ENCODE results near the gene PACS1.

Gene PACS1

DNA sequence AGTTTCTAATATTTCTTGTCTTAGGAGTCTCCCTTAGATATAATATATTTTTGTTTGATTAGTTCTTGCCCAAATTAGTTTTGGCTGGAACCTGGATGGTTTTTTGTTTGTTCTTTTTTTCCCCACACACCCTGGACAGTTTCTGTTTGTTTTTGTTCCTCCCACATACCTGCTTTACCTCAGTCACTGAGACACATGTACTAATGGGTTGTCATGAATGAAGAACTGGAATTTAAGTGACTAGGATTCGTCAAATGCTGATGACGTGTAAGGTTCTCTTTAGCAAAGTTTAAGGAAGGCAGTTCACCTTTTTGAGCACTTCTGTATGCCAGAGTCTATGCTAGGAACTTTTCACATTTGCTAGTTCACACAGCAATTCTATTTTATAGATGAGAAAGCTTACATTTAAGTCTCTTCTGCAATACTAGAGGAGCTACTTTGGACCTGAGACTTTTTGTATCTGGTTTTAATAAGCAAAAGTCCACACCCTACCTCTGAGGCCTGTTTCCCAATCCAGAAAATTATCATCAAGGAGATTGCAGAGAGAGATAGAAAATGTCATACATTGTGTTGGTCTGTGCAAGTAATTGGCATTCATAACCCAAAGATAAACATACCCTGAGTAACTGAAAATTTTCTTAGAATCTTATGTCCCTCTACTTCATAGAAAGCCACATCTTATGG is 111.7 kb downstream of the PACS1 start:
- no peak overlapping the region for H3K27ac ChIP-seq (ENCODE audit: low read length)
- H3K79me2 ChIP-seq (ENCODE audit: low read length): no peaks in the 10 kb centered on the region

DNA sequence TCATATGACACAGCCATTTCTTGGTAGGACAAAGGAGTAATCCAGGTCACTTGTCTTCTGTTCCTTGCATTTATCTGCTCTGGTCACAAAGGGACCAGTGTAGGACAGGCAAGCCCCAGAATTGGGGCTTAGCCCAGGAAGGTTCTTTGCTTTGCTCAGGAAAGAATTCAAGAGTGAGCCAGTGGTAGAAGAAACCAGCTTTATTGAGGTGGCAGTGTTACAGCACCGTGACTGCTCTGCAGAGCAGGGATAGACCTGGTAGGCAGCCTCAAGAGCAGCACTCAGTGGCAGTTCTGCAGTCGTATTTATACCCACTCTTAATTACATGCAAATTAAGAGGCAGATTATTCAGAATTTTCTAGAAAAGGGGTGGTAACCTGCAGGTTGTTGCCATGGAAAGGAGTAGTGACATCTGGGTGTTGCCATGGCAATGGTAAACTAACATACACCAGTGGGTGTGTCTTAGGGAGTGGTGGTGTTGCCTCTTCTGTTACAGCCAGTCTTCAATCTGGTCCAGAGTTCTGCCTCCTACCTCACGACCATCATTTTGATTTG is 113.5 kb downstream of the PACS1 start:
- H4K20me1 ChIP-seq (ENCODE audit: insufficient read depth, low read length): no peaks in the 10 kb centered on the region
- no peak for DNase-seq
- H3F3A ChIP-seq (ENCODE audit: insufficient read depth, low read length): no peaks in the 10 kb centered on the region

More for the DNA sequence above, 111.7 kb downstream of the PACS1 start:
- no peaks in the 10 kb centered on the region for H3F3A ChIP-seq (ENCODE audit: insufficient read depth, low read length)
- H2AFZ ChIP-seq (ENCODE audit: low read length): no peak overlapping the region
- H3K36me3 ChIP-seq (replicated peaks; ENCODE audit: insufficient read depth, low read length): no peaks in the 10 kb centered on the region
- H3K9me2 ChIP-seq (replicated peaks; ENCODE audit: insufficient read depth, low read length): no peaks in the 10 kb centered on the region
- H3K4me1 ChIP-seq (ENCODE audit: low read length): peaks cover 6% of the 10 kb centered on the region; the same call in 1 of the 2 replicates
- no peak overlapping the region for H3K9ac ChIP-seq (ENCODE audit: low read length)
- no peaks in the 10 kb centered on the region for H3K9me3 ChIP-seq (replicated peaks; ENCODE audit: insufficient read depth, low read length)
- no peak for DNase-seq
- TF ChIP-seq EZH2 (optimal IDR thresholded peaks at IDR 0.05; ENCODE audit: low read depth, low read length) (no peak), EZH2phosphoT487 (IDR thresholded peaks at IDR 0.05; ENCODE audit: low read length) (no peak)
- TF ChIP-seq, protein P1, sequence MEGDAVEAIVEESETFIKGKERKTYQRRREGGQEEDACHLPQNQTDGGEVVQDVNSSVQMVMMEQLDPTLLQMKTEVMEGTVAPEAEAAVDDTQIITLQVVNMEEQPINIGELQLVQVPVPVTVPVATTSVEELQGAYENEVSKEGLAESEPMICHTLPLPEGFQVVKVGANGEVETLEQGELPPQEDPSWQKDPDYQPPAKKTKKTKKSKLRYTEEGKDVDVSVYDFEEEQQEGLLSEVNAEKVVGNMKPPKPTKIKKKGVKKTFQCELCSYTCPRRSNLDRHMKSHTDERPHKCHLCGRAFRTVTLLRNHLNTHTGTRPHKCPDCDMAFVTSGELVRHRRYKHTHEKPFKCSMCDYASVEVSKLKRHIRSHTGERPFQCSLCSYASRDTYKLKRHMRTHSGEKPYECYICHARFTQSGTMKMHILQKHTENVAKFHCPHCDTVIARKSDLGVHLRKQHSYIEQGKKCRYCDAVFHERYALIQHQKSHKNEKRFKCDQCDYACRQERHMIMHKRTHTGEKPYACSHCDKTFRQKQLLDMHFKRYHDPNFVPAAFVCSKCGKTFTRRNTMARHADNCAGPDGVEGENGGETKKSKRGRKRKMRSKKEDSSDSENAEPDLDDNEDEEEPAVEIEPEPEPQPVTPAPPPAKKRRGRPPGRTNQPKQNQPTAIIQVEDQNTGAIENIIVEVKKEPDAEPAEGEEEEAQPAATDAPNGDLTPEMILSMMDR (IDR thresholded peaks at IDR 0.05; ENCODE audit: low read length): no peak
- no peaks in the 10 kb centered on the region for H4K20me1 ChIP-seq (ENCODE audit: insufficient read depth, low read length)
- H3K4me2 ChIP-seq (ENCODE audit: low read depth, low read length): no peak overlapping the region
- no peak overlapping the region for H3K4me3 ChIP-seq (ENCODE audit: low read length)
- no peaks in the 10 kb centered on the region for H3K27me3 ChIP-seq (replicated peaks; ENCODE audit: insufficient read depth, low read length)

DNA sequence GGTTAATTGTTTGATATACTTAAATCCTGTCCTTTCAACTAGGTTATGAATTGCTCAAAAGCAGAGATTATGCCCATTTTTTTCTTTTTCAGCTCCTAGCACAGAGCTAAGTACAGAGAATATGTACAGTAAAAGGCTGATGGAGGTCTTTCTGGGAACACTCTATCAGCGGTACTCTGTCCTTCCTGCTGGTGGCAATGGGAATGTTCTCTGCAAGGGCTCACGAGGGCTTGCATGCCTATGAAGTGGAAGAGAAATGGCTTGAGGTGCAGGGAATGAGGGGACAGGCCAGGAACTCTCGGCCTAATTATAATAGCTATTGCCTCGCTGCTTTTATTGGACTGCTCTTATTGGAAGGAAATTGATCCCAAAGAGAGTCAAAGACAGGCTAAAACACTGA is 114.7 kb downstream of the PACS1 start:
- no peak for TF ChIP-seq EZH2phosphoT487 (IDR thresholded peaks at IDR 0.05; ENCODE audit: low read length)
- no peak for TF ChIP-seq EZH2 (optimal IDR thresholded peaks at IDR 0.05; ENCODE audit: low read depth, low read length)
- TF ChIP-seq, protein P1 (IDR thresholded peaks at IDR 0.05; ENCODE audit: low read length): no peak
- H3K4me1 ChIP-seq (ENCODE audit: low read length): 0 out of 2 replicates have a peak, but pooled peaks cover 2% of the 10 kb centered on the region
- H3K27ac ChIP-seq (ENCODE audit: low read length): no peak overlapping the region
- H3K4me3 ChIP-seq (ENCODE audit: low read length): no peak overlapping the region
- H3K9ac ChIP-seq (ENCODE audit: low read length): no peak overlapping the region
- no peaks in the 10 kb centered on the region for H3K9me2 ChIP-seq (replicated peaks; ENCODE audit: insufficient read depth, low read length)
- H3K79me2 ChIP-seq (ENCODE audit: low read length): no peaks in the 10 kb centered on the region
- H2AFZ ChIP-seq (ENCODE audit: low read length): no peak overlapping the region
- H3F3A ChIP-seq (ENCODE audit: insufficient read depth, low read length): no peaks in the 10 kb centered on the region
- H4K20me1 ChIP-seq (ENCODE audit: insufficient read depth, low read length): no peaks in the 10 kb centered on the region
- no peaks in the 10 kb centered on the region for H3K27me3 ChIP-seq (replicated peaks; ENCODE audit: insufficient read depth, low read length)
- H3K36me3 ChIP-seq (replicated peaks; ENCODE audit: insufficient read depth, low read length): no peaks in the 10 kb centered on the region
- no peaks in the 10 kb centered on the region for H3K9me3 ChIP-seq (replicated peaks; ENCODE audit: insufficient read depth, low read length)
- no peak overlapping the region for H3K4me2 ChIP-seq (ENCODE audit: low read depth, low read length)
- DNase-seq: no peak

More for the DNA sequence above, 113.5 kb downstream of the PACS1 start:
- no peaks in the 10 kb centered on the region for H3K27me3 ChIP-seq (replicated peaks; ENCODE audit: insufficient read depth, low read length)
- no peak overlapping the region for H3K9ac ChIP-seq (ENCODE audit: low read length)
- 0 out of 2 replicates have a peak, but pooled peaks cover 2% of the 10 kb centered on the region for H3K4me1 ChIP-seq (ENCODE audit: low read length)
- H3K36me3 ChIP-seq (replicated peaks; ENCODE audit: insufficient read depth, low read length): no peaks in the 10 kb centered on the region
- no peak overlapping the region for H2AFZ ChIP-seq (ENCODE audit: low read length)
- no peak for TF ChIP-seq EZH2phosphoT487 (IDR thresholded peaks at IDR 0.05; ENCODE audit: low read length)
- TF ChIP-seq EZH2 (optimal IDR thresholded peaks at IDR 0.05; ENCODE audit: low read depth, low read length): no peak
- TF ChIP-seq, protein P1 (IDR thresholded peaks at IDR 0.05; ENCODE audit: low read length): no peak
- H3K4me3 ChIP-seq (ENCODE audit: low read length): no peak overlapping the region
- no peaks in the 10 kb centered on the region for H3K9me3 ChIP-seq (replicated peaks; ENCODE audit: insufficient read depth, low read length)
- no peak overlapping the region for H3K27ac ChIP-seq (ENCODE audit: low read length)
- H3K4me2 ChIP-seq (ENCODE audit: low read depth, low read length): no peak overlapping the region
- no peaks in the 10 kb centered on the region for H3K79me2 ChIP-seq (ENCODE audit: low read length)
- H3K9me2 ChIP-seq (replicated peaks; ENCODE audit: insufficient read depth, low read length): no peaks in the 10 kb centered on the region

Measured in MM.1S (cell line).